GM21381 (cell line): Measurements from ENCODE around the gene CTNND2.
"Not testable (repeated sequence)": the region's sequence is repeated elsewhere in the genome, so short reads cannot be mapped to it uniquely, and the experiment has no call there.

ENCODE experiments used
- ATAC-seq: cut with Tn5 transposase; IDR thresholded peaks from one replicate; pipeline ENCODE4 v1.9.1; 2021; ENCODE audit warnings: mild to moderate bottlenecking, moderate library complexity; ENCODE audit not compliant: unreplicated experiment

The CTNND2 gene

GRCh38 chr5:11355491-11355890 is 548.8 kb downstream of the CTNND2 start:
- ATAC-seq: no peak

GRCh38 chr5:11346336-11346735 is 557.9 kb downstream of the CTNND2 start:
- no peak for ATAC-seq

- no peak for ATAC-seq
Observed at GRCh38 chr5:11335881-11336760, 568.1 kb downstream of the CTNND2 start.

GRCh38 chr5:11334404-11334803 is 569.8 kb downstream of the CTNND2 start:
- ATAC-seq: no peak

- no peak for ATAC-seq
Observed at GRCh38 chr5:11329679-11330078, 574.6 kb downstream of the CTNND2 start.

GRCh38 chr5:11324521-11325289 is 579.5 kb downstream of the CTNND2 start:
- ATAC-seq: no peak

GRCh38 chr5:11323761-11324160 is 580.5 kb downstream of the CTNND2 start:
- no peak for ATAC-seq

GRCh38 chr5:11322133-11322532 is 582.1 kb downstream of the CTNND2 start:
- ATAC-seq: no peak

GRCh38 chr5:11319836-11320580 is 584.2 kb downstream of the CTNND2 start:
- ATAC-seq: no peak

- ATAC-seq: not testable (repeated sequence)
Observed at GRCh38 chr5:11313694-11314093, 590.6 kb downstream of the CTNND2 start.

- ATAC-seq: no peak
Observed at GRCh38 chr5:11311731-11312130, 592.5 kb downstream of the CTNND2 start.

GRCh38 chr5:11311272-11311671 is 593.0 kb downstream of the CTNND2 start:
- ATAC-seq: no peak

GRCh38 chr5:11310158-11310557 is 594.1 kb downstream of the CTNND2 start:
- ATAC-seq: no peak

GRCh38 chr5:11306365-11306764 is 597.9 kb downstream of the CTNND2 start:
- no peak for ATAC-seq

- ATAC-seq: no peak
Observed at GRCh38 chr5:11305245-11305644, 599.0 kb downstream of the CTNND2 start.

- no peak for ATAC-seq
Observed at GRCh38 chr5:11304641-11305040, 599.6 kb downstream of the CTNND2 start.

- ATAC-seq: no peak
Observed at GRCh38 chr5:11302663-11303062, 601.6 kb downstream of the CTNND2 start.

GRCh38 chr5:11301171-11301570 is 603.1 kb downstream of the CTNND2 start:
- no peak for ATAC-seq

GRCh38 chr5:11300736-11301135 is 603.5 kb downstream of the CTNND2 start:
- ATAC-seq: no peak

GRCh38 chr5:11298877-11299276 is 605.4 kb downstream of the CTNND2 start:
- no peak for ATAC-seq

GRCh38 chr5:11293523-11293922 is 610.7 kb downstream of the CTNND2 start:
- no peak for ATAC-seq
